WERI-Rb-1 (cell line): Measurements from ENCODE around the gene LRRC17.

Experiments
- DNase-seq: peaks from one replicate; pipeline ENCODE4 v3.0.0-alpha.2; 2020
- H3K27ac ChIP-seq: fragments of 250-450 bp; sonication (Bioruptor Pico); 2 replicates; pipeline ENCODE4 v1.5.1; 2020; ENCODE audit warnings: mild to moderate bottlenecking, moderate library complexity
- H3K27me3 ChIP-seq: fragments of 250-450 bp; sonication (Bioruptor Pico); 2 replicates; pipeline ENCODE4 v1.5.1; 2021; ENCODE audit warnings: mild to moderate bottlenecking, low read depth, moderate library complexity; ENCODE audit not compliant: insufficient read depth, severe bottlenecking
- H3K36me3 ChIP-seq: fragments of 250-450 bp; sonication (Bioruptor Pico); 2 replicates; pipeline ENCODE4 v1.5.1; 2020; ENCODE audit warnings: mild to moderate bottlenecking, moderate library complexity
- H3K4me3 ChIP-seq: 2 replicates; pipeline ENCODE4 v1.5.1; 2011; ENCODE audit warnings: low read depth, mild to moderate bottlenecking, control low read depth, low read length
- H3K9me3 ChIP-seq: fragments of 250-450 bp; sonication (Bioruptor Pico); 2 replicates; pipeline ENCODE4 v1.5.1; 2021; ENCODE audit warnings: mild to moderate bottlenecking, moderate library complexity; ENCODE audit not compliant: severe bottlenecking
- TF ChIP-seq, protein P1 (sequence below): IDR thresholded peaks from 2 replicates; pipeline ENCODE4 v1.5.1; 2011; ENCODE audit warnings: low read depth, mild to moderate bottlenecking, control low read depth, inconsistent platforms, low read length

Gene LRRC17

DNA sequence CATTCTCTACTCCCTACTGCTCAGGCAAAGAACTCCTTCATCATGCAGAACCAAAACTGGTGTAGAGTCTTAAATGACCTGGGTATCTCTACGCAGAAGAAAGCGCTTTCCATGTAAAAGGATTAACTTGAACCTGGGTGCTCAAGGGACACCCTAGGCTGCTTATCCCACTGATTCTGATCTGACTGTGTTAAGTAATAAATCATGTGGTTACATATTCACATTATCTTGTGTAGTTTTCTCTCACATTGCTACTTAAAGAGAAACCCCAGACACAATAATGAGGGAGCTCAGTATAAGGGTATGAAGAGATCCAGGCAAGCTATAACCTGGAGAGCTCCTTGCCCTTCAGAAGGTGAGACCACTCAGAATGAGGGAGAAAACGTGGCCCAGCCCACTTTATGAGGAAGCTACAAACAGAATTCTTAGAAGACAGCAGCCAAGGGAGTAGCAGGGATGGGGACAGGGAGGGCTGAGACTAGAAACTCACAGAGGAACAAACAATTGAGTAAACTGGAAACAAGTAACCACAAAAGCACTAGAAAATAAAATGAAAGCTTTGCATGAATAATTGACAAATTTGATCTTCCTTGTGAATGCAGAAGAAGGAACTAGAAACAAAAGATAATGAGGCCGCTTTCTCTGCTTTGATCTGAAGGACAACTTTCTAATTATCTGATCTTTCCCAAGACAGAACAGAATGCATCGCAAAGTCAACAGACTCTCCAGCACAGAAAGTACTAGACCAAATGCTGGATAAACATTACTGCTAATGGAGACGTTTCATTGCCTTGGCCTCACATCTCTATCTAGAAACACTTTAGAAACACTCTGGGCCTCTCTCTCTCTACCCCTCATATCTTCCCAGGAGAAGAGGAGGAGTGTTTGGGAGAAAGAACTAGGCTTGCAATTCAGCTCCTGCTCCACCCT is 76.1 kb downstream of the LRRC17 start:
- DNase-seq, result no peak
- Histone ChIP-seq H3K4me3 (no peak overlapping the region), H3K9me3 (no peaks in the 10 kb centered on the region), H3K36me3 (no peaks in the 10 kb centered on the region), H3K27ac (no peak overlapping the region), H3K27me3 (no peaks in the 10 kb centered on the region)
- TF ChIP-seq, protein P1, sequence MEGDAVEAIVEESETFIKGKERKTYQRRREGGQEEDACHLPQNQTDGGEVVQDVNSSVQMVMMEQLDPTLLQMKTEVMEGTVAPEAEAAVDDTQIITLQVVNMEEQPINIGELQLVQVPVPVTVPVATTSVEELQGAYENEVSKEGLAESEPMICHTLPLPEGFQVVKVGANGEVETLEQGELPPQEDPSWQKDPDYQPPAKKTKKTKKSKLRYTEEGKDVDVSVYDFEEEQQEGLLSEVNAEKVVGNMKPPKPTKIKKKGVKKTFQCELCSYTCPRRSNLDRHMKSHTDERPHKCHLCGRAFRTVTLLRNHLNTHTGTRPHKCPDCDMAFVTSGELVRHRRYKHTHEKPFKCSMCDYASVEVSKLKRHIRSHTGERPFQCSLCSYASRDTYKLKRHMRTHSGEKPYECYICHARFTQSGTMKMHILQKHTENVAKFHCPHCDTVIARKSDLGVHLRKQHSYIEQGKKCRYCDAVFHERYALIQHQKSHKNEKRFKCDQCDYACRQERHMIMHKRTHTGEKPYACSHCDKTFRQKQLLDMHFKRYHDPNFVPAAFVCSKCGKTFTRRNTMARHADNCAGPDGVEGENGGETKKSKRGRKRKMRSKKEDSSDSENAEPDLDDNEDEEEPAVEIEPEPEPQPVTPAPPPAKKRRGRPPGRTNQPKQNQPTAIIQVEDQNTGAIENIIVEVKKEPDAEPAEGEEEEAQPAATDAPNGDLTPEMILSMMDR, result no peak

DNA sequence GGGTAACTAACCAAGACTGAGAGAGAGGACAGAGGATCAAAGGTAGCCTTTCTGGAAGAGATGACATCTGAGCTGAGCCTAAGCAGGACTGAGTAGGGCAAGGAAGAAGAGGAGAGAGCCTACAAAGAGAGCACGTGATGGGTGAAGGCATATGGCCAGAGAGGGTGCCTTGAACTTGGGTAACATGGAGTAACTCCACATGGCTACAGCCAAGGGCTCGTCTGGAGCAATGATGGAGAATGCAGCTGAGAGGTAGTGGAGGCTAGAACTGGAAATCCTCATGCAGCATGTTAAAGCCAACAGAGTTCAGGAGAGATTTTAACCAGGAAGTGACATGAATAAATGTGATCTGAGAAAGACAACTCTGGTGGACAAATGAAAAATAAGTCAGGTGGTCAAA is 77.8 kb downstream of the LRRC17 start:
- no peaks in the 10 kb centered on the region for H3K9me3 ChIP-seq
- H3K36me3 ChIP-seq, result no peaks in the 10 kb centered on the region
- DNase-seq, result no peak
- no peak overlapping the region for H3K4me3 ChIP-seq
- H3K27ac ChIP-seq, result no peak overlapping the region
- TF ChIP-seq, protein P1, result no peak
- H3K27me3 ChIP-seq, result no peaks in the 10 kb centered on the region

DNA sequence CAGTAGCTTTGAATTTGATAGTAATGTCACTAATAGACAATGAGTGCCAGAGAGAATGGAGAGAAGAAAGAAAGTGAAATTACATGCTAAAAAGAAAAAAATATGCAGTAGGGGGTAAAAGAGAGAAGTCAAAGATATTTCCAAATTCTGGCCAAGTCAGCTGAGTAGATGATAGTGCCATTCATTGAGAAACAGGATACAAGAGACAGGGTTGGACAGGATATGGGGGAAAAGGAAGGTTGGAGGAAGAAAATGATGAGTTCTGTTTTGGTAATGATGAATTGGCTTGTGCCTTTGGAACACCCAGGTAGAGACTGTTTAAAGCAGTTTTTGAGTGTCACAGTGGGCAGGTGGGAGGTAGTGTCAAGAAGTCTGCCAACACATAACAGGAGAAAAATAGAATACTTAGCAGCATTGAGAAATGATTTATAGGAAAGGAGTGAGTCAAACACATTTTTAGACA is 78.3 kb downstream of the LRRC17 start:
- no peaks in the 10 kb centered on the region for H3K36me3 ChIP-seq
- no peak for DNase-seq

DNA sequence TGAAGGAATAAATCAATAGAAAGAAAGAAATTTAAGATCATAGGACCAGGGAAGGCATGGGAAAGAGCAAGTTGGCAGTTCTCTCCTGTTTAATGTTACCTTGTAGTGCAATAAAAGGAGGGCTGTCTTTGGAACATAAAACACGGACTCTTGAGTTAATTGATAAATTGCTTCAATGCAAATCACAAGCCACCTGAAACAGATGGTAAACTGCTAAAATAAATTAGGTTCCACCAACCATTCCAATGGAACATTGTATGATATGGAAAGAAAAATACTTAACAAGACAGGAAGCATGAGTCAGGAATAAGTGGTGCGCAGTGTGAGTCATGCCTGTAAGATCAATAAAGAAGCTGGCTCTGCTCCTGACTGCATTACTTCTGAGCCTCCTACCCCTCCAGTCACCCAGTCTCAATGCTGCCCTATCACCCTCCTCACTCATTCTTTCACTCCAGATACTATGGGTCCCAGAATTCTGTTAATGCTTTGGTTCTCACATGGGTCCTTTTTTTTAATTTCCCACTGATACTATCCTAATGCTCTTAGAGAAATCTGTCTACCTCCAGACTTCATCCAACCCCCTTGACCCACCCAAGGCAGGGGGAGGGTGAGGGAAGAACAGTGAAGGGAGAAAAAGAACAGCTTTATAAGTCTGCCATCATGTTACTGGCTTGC is 78.9 kb downstream of the LRRC17 start:
- Histone ChIP-seq H3K27ac (no peak overlapping the region), H3K27me3 (no peaks in the 10 kb centered on the region), H3K9me3 (no peaks in the 10 kb centered on the region), H3K4me3 (no peak overlapping the region), H3K36me3 (no peaks in the 10 kb centered on the region)
- DNase-seq, result no peak
- TF ChIP-seq, protein P1, result no peak

More for the DNA sequence above, 78.3 kb downstream of the LRRC17 start:
- Histone ChIP-seq H3K27ac (no peak overlapping the region), H3K27me3 (no peaks in the 10 kb centered on the region), H3K4me3 (no peak overlapping the region), H3K9me3 (no peaks in the 10 kb centered on the region)
- TF ChIP-seq, protein P1, result no peak

DNA sequence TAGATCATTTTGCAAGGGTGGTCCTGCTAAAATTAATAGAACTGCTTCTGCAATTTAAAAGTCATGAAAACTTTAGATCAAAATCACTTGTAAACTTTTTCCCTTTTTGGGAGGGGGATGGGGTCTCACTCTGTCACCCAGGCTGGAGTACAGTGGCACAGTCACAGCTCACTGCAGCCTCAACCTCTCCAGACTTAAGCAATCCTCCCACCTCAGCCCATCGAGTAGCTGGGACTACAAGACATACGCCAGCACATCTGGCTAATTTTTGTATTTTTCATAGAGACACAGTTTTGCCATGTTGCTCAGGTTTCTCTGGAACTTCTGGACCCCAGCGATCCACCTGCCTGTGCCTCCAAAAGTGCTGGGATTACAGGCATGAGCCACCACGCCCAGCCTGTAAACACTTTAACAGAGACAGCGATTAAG is 79.7 kb downstream of the LRRC17 start:
- TF ChIP-seq, protein P1, result no peak
- H3K27me3 ChIP-seq, result no peaks in the 10 kb centered on the region

More for the DNA sequence above, 79.7 kb downstream of the LRRC17 start:
- Histone ChIP-seq H3K4me3 (no peak overlapping the region), H3K36me3 (no peaks in the 10 kb centered on the region), H3K9me3 (no peaks in the 10 kb centered on the region), H3K27ac (no peak overlapping the region)
- no peak for DNase-seq
